Ectodermal cell (in vitro differentiated cells): ENCODE results near the gene GID8.
"Not testable (repeated sequence)": the region's sequence is repeated elsewhere in the genome, so short reads cannot be mapped to it uniquely, and the experiment has no call there.

Source experiments
- H3K27ac ChIP-seq: 2 replicates; pipeline ENCODE4 v1.7.0; 2013; ENCODE audit warnings: mild to moderate bottlenecking, low read depth, low read length; ENCODE audit not compliant: insufficient read depth, poor library complexity, severe bottlenecking
- H3K27me3 ChIP-seq: 2 replicates; pipeline ENCODE4 v1.7.0; 2013; ENCODE audit warnings: mild to moderate bottlenecking, low read length; ENCODE audit not compliant: insufficient read depth, control insufficient read depth, poor library complexity, severe bottlenecking
- H3K36me3 ChIP-seq: one replicate; pipeline ENCODE4 v1.7.0; 2013; ENCODE audit warnings: low read length; ENCODE audit not compliant: control insufficient read depth, insufficient read depth
- H3K4me1 ChIP-seq: one replicate; pipeline ENCODE4 v1.7.0; 2013; ENCODE audit warnings: low read length; ENCODE audit not compliant: control insufficient read depth, insufficient read depth
- H3K4me3 ChIP-seq: 2 replicates; pipeline ENCODE4 v1.7.0; 2013; ENCODE audit warnings: low read depth, low read length, control low read depth; ENCODE audit not compliant: insufficient read depth
- H3K9me3 ChIP-seq: 2 replicates; pipeline ENCODE4 v1.7.0; 2013; ENCODE audit warnings: mild to moderate bottlenecking, low read length, moderate library complexity; ENCODE audit not compliant: control insufficient read depth
- WGBS, 2 experiments: methylation state at CpG; one replicate each; pipeline ENCODE4 v1.1.7; 2013; ENCODE audit warnings: missing lambda C conversion rate in 2 of 2; 5-methylcytosine and 5-hydroxymethylcytosine counted together

The GID8 gene

GRCh38 chr20:62958388-62959100 is 20.6 kb downstream of the GID8 start:
- Histone ChIP-seq H3K27me3 (no peaks in the 10 kb centered on the region), H3K36me3 (no peaks in the 10 kb centered on the region), H3K27ac (no peak overlapping the region), H3K4me3 (no peak overlapping the region), H3K9me3 (no peaks in the 10 kb centered on the region), H3K4me1 (peaks cover 3% of the 10 kb centered on the region)
- 84% methylated on average over 10 of the region's 10 CpGs for WGBS, 2 experiments

- no peaks in the 10 kb centered on the region for H3K9me3 ChIP-seq
- H3K27me3 ChIP-seq: no peaks in the 10 kb centered on the region
- no peak overlapping the region for H3K27ac ChIP-seq
- WGBS, 2 experiments: 85 to 88% methylated on average over 43 of the region's 43 CpGs
- H3K4me1 ChIP-seq: no peaks in the 10 kb centered on the region
- H3K36me3 ChIP-seq: no peaks in the 10 kb centered on the region
- no peak overlapping the region for H3K4me3 ChIP-seq
These were observed 21.4 kb downstream of the GID8 start for GRCh38 chr20:62959101-62959971.

GRCh38 chr20:62959998-62960436 is 22.1 kb downstream of the GID8 start:
- Histone ChIP-seq H3K27ac (no peak overlapping the region), H3K9me3 (no peaks in the 10 kb centered on the region), H3K4me3 (no peak overlapping the region), H3K4me1 (no peaks in the 10 kb centered on the region), H3K36me3 (no peaks in the 10 kb centered on the region), H3K27me3 (no peaks in the 10 kb centered on the region)
- 96 to 97% methylated on average over 20 of the region's 20 CpGs for WGBS, 2 experiments

GRCh38 chr20:62960446-62961309 is 22.7 kb downstream of the GID8 start:
- H3K9me3 ChIP-seq, H3K27ac ChIP-seq, H3K4me1 ChIP-seq, H3K4me3 ChIP-seq, H3K36me3 ChIP-seq, H3K27me3 ChIP-seq: not testable (repeated sequence)
- WGBS, 2 experiments: 90 to 94% methylated on average over 22 of the region's 31 CpGs

GRCh38 chr20:62961310-62961783 is 23.4 kb downstream of the GID8 start:
- 84 to 86% methylated on average over 19 of the region's 19 CpGs for WGBS, 2 experiments

GRCh38 chr20:62961799-62962198 is 23.9 kb downstream of the GID8 start:
- no peaks in the 10 kb centered on the region for H3K4me1 ChIP-seq
- H3K9me3 ChIP-seq: no peaks in the 10 kb centered on the region
- no peaks in the 10 kb centered on the region for H3K27me3 ChIP-seq
- WGBS, 2 experiments: 91 to 96% methylated on average over 8 of the region's 8 CpGs
- H3K36me3 ChIP-seq: no peaks in the 10 kb centered on the region
- H3K27ac ChIP-seq: no peak overlapping the region
- H3K4me3 ChIP-seq: no peak overlapping the region

More at GRCh38 chr20:62961310-62961783, 23.4 kb downstream of the GID8 start:
- H3K9me3 ChIP-seq: no peaks in the 10 kb centered on the region
- no peaks in the 10 kb centered on the region for H3K4me1 ChIP-seq
- H3K27me3 ChIP-seq: no peaks in the 10 kb centered on the region
- H3K36me3 ChIP-seq: no peaks in the 10 kb centered on the region
- no peak overlapping the region for H3K27ac ChIP-seq
- H3K4me3 ChIP-seq: no peak overlapping the region

- H3K4me3 ChIP-seq: no peak overlapping the region
- no peaks in the 10 kb centered on the region for H3K36me3 ChIP-seq
- H3K27me3 ChIP-seq: no peaks in the 10 kb centered on the region
- no peaks in the 10 kb centered on the region for H3K4me1 ChIP-seq
- 96% methylated on average over 30 of the region's 30 CpGs for WGBS, 2 experiments
- no peaks in the 10 kb centered on the region for H3K9me3 ChIP-seq
- H3K27ac ChIP-seq: no peak overlapping the region
These were observed 24.4 kb downstream of the GID8 start for GRCh38 chr20:62962221-62962879.

GRCh38 chr20:62962891-62963613 is 25.1 kb downstream of the GID8 start:
- Histone ChIP-seq H3K27ac (no peak overlapping the region), H3K4me1 (no peaks in the 10 kb centered on the region), H3K4me3 (no peak overlapping the region), H3K9me3 (no peaks in the 10 kb centered on the region), H3K36me3 (no peaks in the 10 kb centered on the region), H3K27me3 (no peaks in the 10 kb centered on the region)
- 90 to 91% methylated on average over 32 of the region's 32 CpGs for WGBS, 2 experiments
